Right lobe of liver (tissue), 4 donors: ENCODE results near the gene HPDL.

Experiments used
- CTCF ChIP-seq, 4 donors: fragments of 200-600 bp in 3 of 4; fragments of 450-650 bp in 1 of 4; IDR thresholded peaks; one replicate each; pipeline versions ENCODE4 v1.5.1 to v1.8.0; 2016 to 2022; ENCODE audit warnings: antibody characterized with exemption in 4 of 4, mild to moderate bottlenecking in 2 of 4
- POLR2A ChIP-seq: fragments of 450-650 bp; IDR thresholded peaks from one replicate; pipeline ENCODE4 v1.6.1; 2017; ENCODE audit warnings: antibody characterized with exemption, mild to moderate bottlenecking
- donor health status: DM: no; HTN: no; CAD: no.
- donor health status: DM: no; HTN: no; CAD: no.
- donor health status: DM: no; HTN: yes; CAD: no.

DNA sequence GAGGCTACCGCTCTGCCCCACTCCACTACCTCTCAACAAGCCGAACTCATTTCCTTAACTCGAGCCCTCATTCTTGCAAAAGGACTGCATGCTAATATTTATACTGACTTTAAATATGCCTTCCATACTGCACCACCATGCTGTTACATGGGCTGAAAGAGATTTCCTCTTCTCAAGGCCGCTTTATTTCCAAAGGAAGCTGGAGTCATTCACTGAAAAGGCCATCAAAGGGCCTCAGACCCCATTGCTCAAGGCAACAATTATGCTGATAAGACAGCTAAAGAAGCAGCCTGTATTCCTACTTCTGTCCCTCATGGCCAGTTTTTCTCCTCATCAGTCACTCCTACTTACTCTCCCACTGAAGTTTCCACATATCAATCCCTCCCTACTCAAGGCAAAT is 6.9 kb upstream of the HPDL start:
- TF ChIP-seq POLR2A (no peak), CTCF (IDR thresholded peaks at IDR 0.05) (no peak)
